ENCODE measurements around the gene RAB15.

The RAB15 gene

GRCh38 chr14:64953310-64953654 lies 18.9 kb downstream of the RAB15 start:
- no peak overlapping the region for H3K27ac ChIP-seq
- no peaks in the 10 kb centered on the region for H3K36me3 ChIP-seq
- H3K4me3 ChIP-seq (ENCODE audit: low read depth, low read length) = no peak overlapping the region
- no peaks in the 10 kb centered on the region for H3K9me3 ChIP-seq (ENCODE audit: severe bottlenecking)
- no peak for DNase-seq
- H3K27me3 ChIP-seq (ENCODE audit: insufficient read depth, low read depth, severe bottlenecking) = no peaks in the 10 kb centered on the region
- TF ChIP-seq, protein P1, sequence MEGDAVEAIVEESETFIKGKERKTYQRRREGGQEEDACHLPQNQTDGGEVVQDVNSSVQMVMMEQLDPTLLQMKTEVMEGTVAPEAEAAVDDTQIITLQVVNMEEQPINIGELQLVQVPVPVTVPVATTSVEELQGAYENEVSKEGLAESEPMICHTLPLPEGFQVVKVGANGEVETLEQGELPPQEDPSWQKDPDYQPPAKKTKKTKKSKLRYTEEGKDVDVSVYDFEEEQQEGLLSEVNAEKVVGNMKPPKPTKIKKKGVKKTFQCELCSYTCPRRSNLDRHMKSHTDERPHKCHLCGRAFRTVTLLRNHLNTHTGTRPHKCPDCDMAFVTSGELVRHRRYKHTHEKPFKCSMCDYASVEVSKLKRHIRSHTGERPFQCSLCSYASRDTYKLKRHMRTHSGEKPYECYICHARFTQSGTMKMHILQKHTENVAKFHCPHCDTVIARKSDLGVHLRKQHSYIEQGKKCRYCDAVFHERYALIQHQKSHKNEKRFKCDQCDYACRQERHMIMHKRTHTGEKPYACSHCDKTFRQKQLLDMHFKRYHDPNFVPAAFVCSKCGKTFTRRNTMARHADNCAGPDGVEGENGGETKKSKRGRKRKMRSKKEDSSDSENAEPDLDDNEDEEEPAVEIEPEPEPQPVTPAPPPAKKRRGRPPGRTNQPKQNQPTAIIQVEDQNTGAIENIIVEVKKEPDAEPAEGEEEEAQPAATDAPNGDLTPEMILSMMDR (IDR thresholded peaks at IDR 0.05; ENCODE audit: low read depth, low read length) = no peak

DNA sequence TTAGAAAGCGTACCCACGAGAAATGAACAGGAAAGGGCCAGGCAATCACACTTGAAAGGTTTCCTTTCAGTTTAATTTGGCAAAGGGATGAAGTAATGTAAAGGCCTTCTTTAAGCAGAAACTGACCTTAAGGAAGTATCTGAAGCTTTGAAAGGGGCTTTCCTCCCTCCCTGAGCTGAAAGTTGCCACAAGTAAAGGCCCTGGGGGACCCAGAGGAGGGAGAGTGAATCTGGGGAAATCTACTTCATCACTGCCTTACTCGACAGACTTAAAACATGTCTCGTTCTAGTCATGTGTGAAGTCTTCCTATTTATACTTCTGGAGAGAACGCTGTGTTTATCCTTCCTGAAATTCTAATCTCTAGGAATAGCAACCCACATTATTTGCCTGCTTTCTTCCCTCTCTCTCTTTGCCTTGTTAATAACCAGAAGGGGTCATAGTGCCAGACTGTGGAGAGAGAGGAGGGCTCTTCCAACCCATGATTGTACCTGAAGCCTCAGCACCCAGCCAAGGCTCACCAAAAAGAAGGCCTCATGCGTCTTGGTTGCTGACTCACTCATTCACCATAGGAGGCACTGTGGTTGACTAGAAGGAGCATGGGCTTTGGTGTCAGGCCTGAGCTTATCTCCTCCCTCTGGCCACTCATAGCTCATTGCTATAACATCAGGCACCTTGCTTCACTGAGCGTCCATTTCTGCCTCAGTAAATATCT lies 19.4 kb downstream of the RAB15 start:
- H3K27ac ChIP-seq = no peak overlapping the region
- H3K36me3 ChIP-seq = no peaks in the 10 kb centered on the region
- no peak for DNase-seq
- no peaks in the 10 kb centered on the region for H3K27me3 ChIP-seq (ENCODE audit: insufficient read depth, low read depth, severe bottlenecking)
- TF ChIP-seq, protein P1 (IDR thresholded peaks at IDR 0.05; ENCODE audit: low read depth, low read length) = peak; percentile 49
- H3K9me3 ChIP-seq (ENCODE audit: severe bottlenecking) = no peaks in the 10 kb centered on the region
- H3K4me3 ChIP-seq (ENCODE audit: low read depth, low read length) = no peak overlapping the region

GRCh38 chr14:64951724-64952123 lies 20.4 kb downstream of the RAB15 start:
- H3K9me3 ChIP-seq (ENCODE audit: severe bottlenecking) = no peaks in the 10 kb centered on the region
- no peaks in the 10 kb centered on the region for H3K27me3 ChIP-seq (ENCODE audit: insufficient read depth, low read depth, severe bottlenecking)
- no peak overlapping the region for H3K4me3 ChIP-seq (ENCODE audit: low read depth, low read length)
- TF ChIP-seq, protein P1 (IDR thresholded peaks at IDR 0.05; ENCODE audit: low read depth, low read length) = no peak
- no peak overlapping the region for H3K27ac ChIP-seq
- no peaks in the 10 kb centered on the region for H3K36me3 ChIP-seq
- DNase-seq = no peak

DNA sequence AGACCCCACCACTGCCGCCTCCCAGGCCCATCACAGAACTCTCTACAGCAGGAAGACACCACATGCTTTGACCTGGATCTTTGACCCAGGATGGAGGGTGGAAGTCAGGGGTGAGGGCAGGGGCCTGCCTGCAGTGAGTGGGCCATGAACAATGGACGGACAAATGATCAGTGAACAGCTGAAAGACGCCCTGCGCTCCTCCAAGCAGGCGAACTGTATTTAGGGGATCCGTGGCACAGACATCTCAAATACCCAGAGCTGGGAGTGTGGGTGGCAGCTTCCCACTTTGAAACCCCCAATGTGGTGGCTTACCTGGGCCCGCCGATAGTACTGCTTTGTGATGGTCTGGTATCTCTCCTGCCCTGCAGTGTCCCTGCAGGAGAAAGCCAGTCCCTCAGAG lies 20.8 kb downstream of the RAB15 start:
- TF ChIP-seq, protein P1 (IDR thresholded peaks at IDR 0.05; ENCODE audit: low read depth, low read length) = no peak
- no peak overlapping the region for H3K4me3 ChIP-seq (ENCODE audit: low read depth, low read length)
- DNase-seq = no peak
- no peak overlapping the region for H3K27ac ChIP-seq
- H3K36me3 ChIP-seq = no peaks in the 10 kb centered on the region
- no peaks in the 10 kb centered on the region for H3K9me3 ChIP-seq (ENCODE audit: severe bottlenecking)
- no peaks in the 10 kb centered on the region for H3K27me3 ChIP-seq (ENCODE audit: insufficient read depth, low read depth, severe bottlenecking)

DNA sequence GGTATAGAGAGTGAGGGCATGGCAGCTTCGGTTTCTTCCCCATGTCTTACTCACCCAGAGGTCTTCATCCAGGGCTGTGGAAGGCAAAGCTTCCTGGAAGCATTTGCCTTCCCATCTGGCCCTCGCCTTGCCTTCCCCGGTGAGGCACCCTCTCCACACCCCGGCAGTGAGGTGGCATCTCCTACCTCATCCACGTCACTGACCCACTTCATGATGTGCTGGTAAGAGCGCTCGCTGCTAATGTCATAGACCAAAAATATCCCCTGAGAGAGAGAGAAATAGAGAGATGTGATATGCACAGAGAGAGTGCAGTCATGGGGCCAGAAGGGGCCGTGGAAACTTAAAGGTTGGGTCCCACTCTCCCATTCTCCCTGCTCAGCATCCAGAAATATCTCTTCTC lies 21.2 kb downstream of the RAB15 start:
- TF ChIP-seq, protein P1 (IDR thresholded peaks at IDR 0.05; ENCODE audit: low read depth, low read length) = no peak
- H3K27me3 ChIP-seq (ENCODE audit: insufficient read depth, low read depth, severe bottlenecking) = no peaks in the 10 kb centered on the region
- no peaks in the 10 kb centered on the region for H3K9me3 ChIP-seq (ENCODE audit: severe bottlenecking)
- H3K36me3 ChIP-seq = no peaks in the 10 kb centered on the region
- no peak for DNase-seq
- H3K4me3 ChIP-seq (ENCODE audit: low read depth, low read length) = no peak overlapping the region
- H3K27ac ChIP-seq = no peak overlapping the region

GRCh38 chr14:64948612-64949210 lies 23.4 kb downstream of the RAB15 start:
- Histone ChIP-seq H3K4me3 (ENCODE audit: low read depth, low read length) (no peak overlapping the region), H3K27me3 (ENCODE audit: insufficient read depth, low read depth, severe bottlenecking) (no peaks in the 10 kb centered on the region), H3K36me3 (no peaks in the 10 kb centered on the region), H3K27ac (no peak overlapping the region), H3K9me3 (ENCODE audit: severe bottlenecking) (no peaks in the 10 kb centered on the region)
- no peak for DNase-seq
- TF ChIP-seq, protein P1 (IDR thresholded peaks at IDR 0.05; ENCODE audit: low read depth, low read length) = no peak

Data from WERI-Rb-1 (cell line).